Measurements from ENCODE around the gene SAMHD1. TPM values are rescaled to one million over a fixed set of nuclear protein-coding genes. Genes with fewer than 3 reads are reported as not detected.

Gene SAMHD1
- total and polyA plus RNA-seq, 2 of the 8 experiments (the other 6 are each of a cell fraction or from before 2014, with no cell fraction given) = 22.0 to 37.1 TPM

DNA sequence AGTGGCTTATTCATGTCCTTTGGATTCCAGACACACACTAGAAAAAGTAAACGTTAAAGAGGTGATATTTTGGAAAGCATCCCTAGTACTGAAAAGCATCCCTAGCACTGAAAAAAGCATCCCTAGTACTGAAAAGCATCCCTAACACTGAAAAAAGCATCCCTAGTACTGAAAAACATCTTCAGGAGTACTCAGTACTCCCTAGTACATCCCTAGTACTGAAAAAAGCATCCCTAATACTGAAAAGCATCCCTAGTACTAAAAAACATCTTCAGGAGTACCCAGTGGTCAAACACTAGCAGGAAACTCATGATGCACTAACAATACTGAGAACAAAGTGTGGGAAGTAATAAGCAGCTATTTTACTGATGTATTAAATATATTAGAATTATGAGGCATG is 45.6 kb upstream of the SAMHD1 start (continued):
- TF ChIP-seq, protein P1, sequence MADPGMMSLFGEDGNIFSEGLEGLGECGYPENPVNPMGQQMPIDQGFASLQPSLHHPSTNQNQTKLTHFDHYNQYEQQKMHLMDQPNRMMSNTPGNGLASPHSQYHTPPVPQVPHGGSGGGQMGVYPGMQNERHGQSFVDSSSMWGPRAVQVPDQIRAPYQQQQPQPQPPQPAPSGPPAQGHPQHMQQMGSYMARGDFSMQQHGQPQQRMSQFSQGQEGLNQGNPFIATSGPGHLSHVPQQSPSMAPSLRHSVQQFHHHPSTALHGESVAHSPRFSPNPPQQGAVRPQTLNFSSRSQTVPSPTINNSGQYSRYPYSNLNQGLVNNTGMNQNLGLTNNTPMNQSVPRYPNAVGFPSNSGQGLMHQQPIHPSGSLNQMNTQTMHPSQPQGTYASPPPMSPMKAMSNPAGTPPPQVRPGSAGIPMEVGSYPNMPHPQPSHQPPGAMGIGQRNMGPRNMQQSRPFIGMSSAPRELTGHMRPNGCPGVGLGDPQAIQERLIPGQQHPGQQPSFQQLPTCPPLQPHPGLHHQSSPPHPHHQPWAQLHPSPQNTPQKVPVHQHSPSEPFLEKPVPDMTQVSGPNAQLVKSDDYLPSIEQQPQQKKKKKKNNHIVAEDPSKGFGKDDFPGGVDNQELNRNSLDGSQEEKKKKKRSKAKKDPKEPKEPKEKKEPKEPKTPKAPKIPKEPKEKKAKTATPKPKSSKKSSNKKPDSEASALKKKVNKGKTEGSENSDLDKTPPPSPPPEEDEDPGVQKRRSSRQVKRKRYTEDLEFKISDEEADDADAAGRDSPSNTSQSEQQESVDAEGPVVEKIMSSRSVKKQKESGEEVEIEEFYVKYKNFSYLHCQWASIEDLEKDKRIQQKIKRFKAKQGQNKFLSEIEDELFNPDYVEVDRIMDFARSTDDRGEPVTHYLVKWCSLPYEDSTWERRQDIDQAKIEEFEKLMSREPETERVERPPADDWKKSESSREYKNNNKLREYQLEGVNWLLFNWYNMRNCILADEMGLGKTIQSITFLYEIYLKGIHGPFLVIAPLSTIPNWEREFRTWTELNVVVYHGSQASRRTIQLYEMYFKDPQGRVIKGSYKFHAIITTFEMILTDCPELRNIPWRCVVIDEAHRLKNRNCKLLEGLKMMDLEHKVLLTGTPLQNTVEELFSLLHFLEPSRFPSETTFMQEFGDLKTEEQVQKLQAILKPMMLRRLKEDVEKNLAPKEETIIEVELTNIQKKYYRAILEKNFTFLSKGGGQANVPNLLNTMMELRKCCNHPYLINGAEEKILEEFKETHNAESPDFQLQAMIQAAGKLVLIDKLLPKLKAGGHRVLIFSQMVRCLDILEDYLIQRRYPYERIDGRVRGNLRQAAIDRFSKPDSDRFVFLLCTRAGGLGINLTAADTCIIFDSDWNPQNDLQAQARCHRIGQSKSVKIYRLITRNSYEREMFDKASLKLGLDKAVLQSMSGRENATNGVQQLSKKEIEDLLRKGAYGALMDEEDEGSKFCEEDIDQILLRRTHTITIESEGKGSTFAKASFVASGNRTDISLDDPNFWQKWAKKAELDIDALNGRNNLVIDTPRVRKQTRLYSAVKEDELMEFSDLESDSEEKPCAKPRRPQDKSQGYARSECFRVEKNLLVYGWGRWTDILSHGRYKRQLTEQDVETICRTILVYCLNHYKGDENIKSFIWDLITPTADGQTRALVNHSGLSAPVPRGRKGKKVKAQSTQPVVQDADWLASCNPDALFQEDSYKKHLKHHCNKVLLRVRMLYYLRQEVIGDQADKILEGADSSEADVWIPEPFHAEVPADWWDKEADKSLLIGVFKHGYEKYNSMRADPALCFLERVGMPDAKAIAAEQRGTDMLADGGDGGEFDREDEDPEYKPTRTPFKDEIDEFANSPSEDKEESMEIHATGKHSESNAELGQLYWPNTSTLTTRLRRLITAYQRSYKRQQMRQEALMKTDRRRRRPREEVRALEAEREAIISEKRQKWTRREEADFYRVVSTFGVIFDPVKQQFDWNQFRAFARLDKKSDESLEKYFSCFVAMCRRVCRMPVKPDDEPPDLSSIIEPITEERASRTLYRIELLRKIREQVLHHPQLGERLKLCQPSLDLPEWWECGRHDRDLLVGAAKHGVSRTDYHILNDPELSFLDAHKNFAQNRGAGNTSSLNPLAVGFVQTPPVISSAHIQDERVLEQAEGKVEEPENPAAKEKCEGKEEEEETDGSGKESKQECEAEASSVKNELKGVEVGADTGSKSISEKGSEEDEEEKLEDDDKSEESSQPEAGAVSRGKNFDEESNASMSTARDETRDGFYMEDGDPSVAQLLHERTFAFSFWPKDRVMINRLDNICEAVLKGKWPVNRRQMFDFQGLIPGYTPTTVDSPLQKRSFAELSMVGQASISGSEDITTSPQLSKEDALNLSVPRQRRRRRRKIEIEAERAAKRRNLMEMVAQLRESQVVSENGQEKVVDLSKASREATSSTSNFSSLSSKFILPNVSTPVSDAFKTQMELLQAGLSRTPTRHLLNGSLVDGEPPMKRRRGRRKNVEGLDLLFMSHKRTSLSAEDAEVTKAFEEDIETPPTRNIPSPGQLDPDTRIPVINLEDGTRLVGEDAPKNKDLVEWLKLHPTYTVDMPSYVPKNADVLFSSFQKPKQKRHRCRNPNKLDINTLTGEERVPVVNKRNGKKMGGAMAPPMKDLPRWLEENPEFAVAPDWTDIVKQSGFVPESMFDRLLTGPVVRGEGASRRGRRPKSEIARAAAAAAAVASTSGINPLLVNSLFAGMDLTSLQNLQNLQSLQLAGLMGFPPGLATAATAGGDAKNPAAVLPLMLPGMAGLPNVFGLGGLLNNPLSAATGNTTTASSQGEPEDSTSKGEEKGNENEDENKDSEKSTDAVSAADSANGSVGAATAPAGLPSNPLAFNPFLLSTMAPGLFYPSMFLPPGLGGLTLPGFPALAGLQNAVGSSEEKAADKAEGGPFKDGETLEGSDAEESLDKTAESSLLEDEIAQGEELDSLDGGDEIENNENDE (IDR thresholded peaks at IDR 0.05; ENCODE audit: insufficient replicate concordance, low read length) = no peak
- TF ChIP-seq SIN3A (conservative IDR thresholded peaks at IDR 0.05 in 1 of 2, IDR thresholded peaks at IDR 0.05 in 1 of 2; ENCODE audit: low read depth in 1 of 2, low read length in 2 of 2) = no peak
- no peak for TF ChIP-seq NANOG (IDR thresholded peaks at IDR 0.05; ENCODE audit: insufficient read depth, low read depth, low read length, poor library complexity, severe bottlenecking)
- no peak for TF ChIP-seq BRCA1 (IDR thresholded peaks at IDR 0.05; ENCODE audit: low read depth, low read length)
- no peak for TF ChIP-seq SIX5 (IDR thresholded peaks at IDR 0.05; ENCODE audit: low read depth, low read length)
- TF ChIP-seq ZNF274 (IDR thresholded peaks at IDR 0.05; ENCODE audit: borderline replicate concordance, extremely low read depth, low read length) = no peak
- TF ChIP-seq RFX5 (IDR thresholded peaks at IDR 0.05; ENCODE audit: borderline replicate concordance, low read depth, low read length) = no peak
